H9 (cell line): ENCODE measurements around the gene GABRB1. TPM values are rescaled to one million over a fixed set of nuclear protein-coding genes. Genes with fewer than 3 reads are reported as not detected.

ENCODE experiments used
- DNase-seq: peaks from one replicate; pipeline ENCODE4 v3.0.0-alpha.2; 2017
- H2AFZ ChIP-seq: one replicate; pipeline ENCODE4 v1.6.1; 2013; ENCODE audit warnings: mild to moderate bottlenecking, low read length, control low read depth, moderate library complexity
- H2AK5ac ChIP-seq: 2 replicates; pipeline ENCODE4 v1.6.1; 2013; ENCODE audit warnings: low read length, control low read depth, mixed read lengths; ENCODE audit not compliant: insufficient read length
- H2BK120ac ChIP-seq: one replicate; pipeline ENCODE4 v1.6.1; 2013; ENCODE audit warnings: low read depth, mild to moderate bottlenecking, low read length, control low read depth, inconsistent platforms; ENCODE audit not compliant: poor library complexity, severe bottlenecking
- H2BK12ac ChIP-seq: 2 replicates; pipeline ENCODE4 v1.6.1; 2013; ENCODE audit warnings: low read length, control low read depth, mixed read lengths, low read depth; ENCODE audit not compliant: insufficient read length
- H2BK15ac ChIP-seq: 2 replicates; pipeline ENCODE4 v1.6.1; 2013; ENCODE audit warnings: low read depth, low read length, control low read depth
- H2BK20ac ChIP-seq: one replicate; pipeline ENCODE4 v1.6.1; 2013; ENCODE audit warnings: low read depth, mild to moderate bottlenecking, low read length, control low read depth, inconsistent platforms; ENCODE audit not compliant: poor library complexity, severe bottlenecking
- H2BK5ac ChIP-seq: 2 replicates; pipeline ENCODE4 v1.6.1; 2013; ENCODE audit warnings: low read length, control low read depth, mixed read lengths; ENCODE audit not compliant: insufficient read length
- H3K14ac ChIP-seq: 2 replicates; pipeline ENCODE4 v1.6.1; 2013; ENCODE audit warnings: low read length, control low read depth; ENCODE audit not compliant: insufficient read depth
- H3K18ac ChIP-seq: 2 replicates; pipeline ENCODE4 v1.6.1; 2013; ENCODE audit warnings: low read depth, mild to moderate bottlenecking, mixed read lengths, low read length, control low read depth; ENCODE audit not compliant: insufficient read length
- H3K23ac ChIP-seq: 2 replicates; pipeline ENCODE4 v1.6.1; 2013; ENCODE audit warnings: low read length, control low read depth, mixed read lengths, low read depth; ENCODE audit not compliant: insufficient read length
- H3K23me2 ChIP-seq: 2 replicates; pipeline ENCODE4 v1.6.1; 2013; ENCODE audit warnings: low read depth, mild to moderate bottlenecking, mixed read lengths, low read length, control low read depth; ENCODE audit not compliant: insufficient read length, poor library complexity, severe bottlenecking
- H3K27ac ChIP-seq: 2 replicates; pipeline ENCODE4 v1.5.1; 2013; ENCODE audit warnings: low read length, control low read depth, mixed read lengths, low read depth; ENCODE audit not compliant: insufficient read length
- H3K27me3 ChIP-seq: 2 replicates; pipeline ENCODE4 v1.6.1; 2013; ENCODE audit warnings: low read length, control low read depth, inconsistent platforms; ENCODE audit not compliant: insufficient read depth
- H3K4ac ChIP-seq: 2 replicates; pipeline ENCODE4 v1.6.1; 2013; ENCODE audit warnings: low read depth, mild to moderate bottlenecking, control low read depth, inconsistent platforms, low read length, moderate library complexity
- H3K4me1 ChIP-seq: 2 replicates; pipeline ENCODE4 v1.6.1; 2013; ENCODE audit warnings: low read length, control low read depth, inconsistent platforms; ENCODE audit not compliant: insufficient read depth
- H3K4me2 ChIP-seq: 2 replicates; pipeline ENCODE4 v1.6.1; 2013; ENCODE audit warnings: low read length, control low read depth, mixed read lengths; ENCODE audit not compliant: insufficient read length, insufficient read depth
- H3K56ac ChIP-seq: 2 replicates; pipeline ENCODE4 v1.6.1; 2013; ENCODE audit warnings: low read depth, mild to moderate bottlenecking, mixed read lengths, low read length, control low read depth; ENCODE audit not compliant: insufficient read length
- H3K79me1 ChIP-seq: 2 replicates; pipeline ENCODE4 v1.6.1; 2013; ENCODE audit warnings: low read depth, mild to moderate bottlenecking, moderate library complexity, low read length, control low read depth, inconsistent platforms; ENCODE audit not compliant: insufficient read depth, poor library complexity, severe bottlenecking
- H3K79me2 ChIP-seq: 2 replicates; pipeline ENCODE4 v1.6.1; 2013; ENCODE audit warnings: low read length, control low read depth, inconsistent platforms; ENCODE audit not compliant: insufficient read depth
- H3K9ac ChIP-seq: 2 replicates; pipeline ENCODE4 v1.6.1; 2013; ENCODE audit warnings: low read length, control low read depth, mixed read lengths; ENCODE audit not compliant: insufficient read length; ENCODE audit errors: extremely low read depth
- H3K9me3 ChIP-seq: one replicate; pipeline ENCODE4 v1.6.1; 2013; ENCODE audit warnings: low read depth, low read length, inconsistent platforms; ENCODE audit not compliant: control insufficient read depth
- H3T11ph ChIP-seq: one replicate; pipeline ENCODE4 v1.6.1; 2013; ENCODE audit warnings: mild to moderate bottlenecking, low read length, control low read depth, inconsistent platforms
- H4K20me1 ChIP-seq: one replicate; pipeline ENCODE4 v1.6.1; 2013; ENCODE audit not compliant: control insufficient read depth, insufficient read length, insufficient read depth
- H4K5ac ChIP-seq: 2 replicates; pipeline ENCODE4 v1.6.1; 2013; ENCODE audit warnings: low read depth, mild to moderate bottlenecking, mixed read lengths, low read length, control low read depth; ENCODE audit not compliant: insufficient read length
- H4K8ac ChIP-seq: replicated peaks from 2 replicates; pipeline ENCODE4 v1.6.1; 2013; ENCODE audit warnings: low read length, control low read depth, mixed read lengths, low read depth; ENCODE audit not compliant: insufficient read length
- H4K91ac ChIP-seq: 2 replicates; pipeline ENCODE4 v1.6.1; 2013; ENCODE audit warnings: low read depth, mild to moderate bottlenecking, moderate library complexity, mixed read lengths, low read length, control low read depth; ENCODE audit not compliant: insufficient read length
- H3K27ac Mint-ChIP-seq, 3 experiments: 2 replicates in 2 of 3; 3 replicates in 1 of 3; pipeline ENCODE4 v1.8.0; 2020 to 2021; ENCODE audit warnings: mixed read lengths in 3 of 3, mild to moderate bottlenecking in 1 of 3, moderate library complexity in 1 of 3
- H3K27me3 Mint-ChIP-seq: 2 replicates; pipeline ENCODE4 v1.8.0; 2021; ENCODE audit warnings: low read depth, mild to moderate bottlenecking, moderate library complexity, mixed read lengths
- H3K36me3 Mint-ChIP-seq, 3 experiments: 2 replicates in 2 of 3; 3 replicates in 1 of 3; pipeline ENCODE4 v1.8.0; 2020 to 2021; ENCODE audit warnings: low read depth in 3 of 3, mixed read lengths in 3 of 3; ENCODE audit not compliant: insufficient read depth in 1 of 3
- H3K4me1 Mint-ChIP-seq, 2 experiments: 2 replicates each; pipeline ENCODE4 v1.8.0; 2020; ENCODE audit warnings: mixed read lengths in 2 of 2
- H3K4me3 Mint-ChIP-seq, 2 experiments: 2 replicates in 1 of 2; 3 replicates in 1 of 2; pipeline ENCODE4 v1.8.0; 2020 to 2021; ENCODE audit warnings: mild to moderate bottlenecking in 2 of 2, mixed read lengths in 2 of 2, moderate library complexity in 1 of 2
- H3K9me3 Mint-ChIP-seq, 2 experiments: 2 replicates in 1 of 2; 3 replicates in 1 of 2; pipeline ENCODE4 v1.8.0; 2020; ENCODE audit warnings: mild to moderate bottlenecking in 2 of 2, mixed read lengths in 2 of 2, moderate library complexity in 1 of 2
- CTCF ChIP-seq: fragments of 200-600 bp; sonication (generic); conservative IDR thresholded peaks from 3 replicates; pipeline ENCODE4 v1.8.0; 2021; ENCODE audit warnings: antibody characterized with exemption, mild to moderate bottlenecking
- WGBS: extraction: QIAGEN DNeasy Blood & Tissue Kit; methylation state at CpG from one replicate; pipeline ENCODE4 v1.1.7; 2013; ENCODE audit warnings: missing lambda C conversion rate, low lambda C conversion rate, mixed read lengths; ENCODE audit not compliant: insufficient read length; ENCODE audit errors: extremely low coverage; 5-methylcytosine and 5-hydroxymethylcytosine counted together
- total RNA-seq: library from RNA; stranded (reverse); gene quantifications from 2 replicates; pipeline ENCODE4 v1.2.1, GENCODE V29; 2021

GABRB1 gene
- total RNA-seq, 1 experiment from 2014 or later = 0.39 TPM

- no peak overlapping the region for H2BK20ac ChIP-seq
- WGBS = no CpG with 5 or more reads among the region's 4 CpGs
- no peaks in the 10 kb centered on the region for H3K27me3 ChIP-seq
- Mint-ChIP-seq H3K36me3 (no peaks in the 10 kb centered on the region), H3K4me1 (no peaks in the 10 kb centered on the region), H3K4me3 (no peak overlapping the region), H3K9me3 (no peaks in the 10 kb centered on the region), H3K27me3 (no peaks in the 10 kb centered on the region), H3K27ac (no peak overlapping the region)
- H2BK120ac ChIP-seq = no peak overlapping the region
- no peak overlapping the region for H3K23ac ChIP-seq
- no peak overlapping the region for H3K4me2 ChIP-seq
- no peak overlapping the region for H3K14ac ChIP-seq
- no peak overlapping the region for H2AK5ac ChIP-seq
- no peak overlapping the region for H4K8ac ChIP-seq
- H2AFZ ChIP-seq = no peak overlapping the region
- H3K56ac ChIP-seq = no peak overlapping the region
- H4K20me1 ChIP-seq = no peaks in the 10 kb centered on the region
- TF ChIP-seq CTCF = peak; percentile 91
- no peak overlapping the region for H2BK12ac ChIP-seq
- H3K79me2 ChIP-seq = no peaks in the 10 kb centered on the region
- H3K4me1 ChIP-seq = no peaks in the 10 kb centered on the region
- no peak overlapping the region for H3K18ac ChIP-seq
- no peaks in the 10 kb centered on the region for H3K23me2 ChIP-seq
- H3K9me3 ChIP-seq = no peaks in the 10 kb centered on the region
- no peak overlapping the region for H4K5ac ChIP-seq
- no peak overlapping the region for H3K9ac ChIP-seq
- no peak overlapping the region for H3K4ac ChIP-seq
- no peak overlapping the region for H3K27ac ChIP-seq
- no peak overlapping the region for H3T11ph ChIP-seq
- no peak overlapping the region for H4K91ac ChIP-seq
- H2BK5ac ChIP-seq = no peak overlapping the region
- DNase-seq = peak; percentile 77
- no peak overlapping the region for H2BK15ac ChIP-seq
- no peaks in the 10 kb centered on the region for H3K79me1 ChIP-seq
Observed at GRCh38 chr4:47122592-47123291, 91.4 kb downstream of the GABRB1 start.
